HEK293 (cell line): Measurements from ENCODE around the gene SOWAHA.

ENCODE experiments used
- CTCF ChIA-PET: fragments of 350-600 bp; formaldehyde crosslinking; extraction: SDS; loops from one replicate; lab custom pipeline; 2021; ENCODE audit warnings: antibody characterized with exemption; lab: Yijun Ruan, JAX
- POLR2A ChIA-PET: fragments of 300-600 bp; formaldehyde crosslinking; extraction: SDS; loops from one replicate; lab custom pipeline; 2020; ENCODE audit warnings: antibody characterized with exemption, inconsistent platforms; lab: Yijun Ruan, JAX
- H3K27ac ChIP-seq: fragments of 200-500 bp; sonication (Bioruptor generic); 2 replicates; pipeline ENCODE4 v1.5.1; 2014; ENCODE audit warnings: low read depth, low read length, control low read depth, inconsistent platforms; ENCODE audit errors: extremely low read depth
- H3K36me3 ChIP-seq, 2 experiments: fragments of 200-500 bp in 1 of 2; sonication (Bioruptor generic) in 1 of 2; 1 replicate in 1 of 2; 2 replicates in 1 of 2; pipeline ENCODE4 v1.5.1; 2014 to 2017; ENCODE audit warnings: inconsistent platforms in 2 of 2, low read length in 2 of 2; ENCODE audit not compliant: control insufficient read depth in 2 of 2, insufficient read depth in 1 of 2
- H3K4me1 ChIP-seq: fragments of 200-500 bp; sonication (Bioruptor generic); 2 replicates; pipeline ENCODE4 v1.5.1; 2014; ENCODE audit warnings: mild to moderate bottlenecking, low read length, inconsistent platforms; ENCODE audit not compliant: control insufficient read depth, insufficient read depth
- H3K4me3 ChIP-seq: 2 replicates; pipeline ENCODE4 v1.5.1; 2011; ENCODE audit warnings: low read depth, mild to moderate bottlenecking, control low read depth, low read length, moderate library complexity
- H3K9me3 ChIP-seq: fragments of 200-500 bp; sonication (Bioruptor generic); 2 replicates; pipeline ENCODE4 v1.5.1; 2014; ENCODE audit warnings: low read depth, low read length, inconsistent platforms; ENCODE audit not compliant: control insufficient read depth, insufficient read depth
- GLIS1 ChIP-seq: fragments of 450-650 bp; formaldehyde crosslinking; IDR thresholded peaks from 2 replicates; pipeline ENCODE4 v1.5.1; 2016; ENCODE audit warnings: missing biosample characterization, missing genetic modification characterization
- SP3 ChIP-seq: fragments of 450-650 bp; formaldehyde crosslinking; IDR thresholded peaks from 2 replicates; pipeline ENCODE4 v1.5.1; 2016; ENCODE audit warnings: missing biosample characterization, missing genetic modification characterization
- ZBTB26 ChIP-seq: fragments of 450-650 bp; formaldehyde crosslinking; optimal IDR thresholded peaks from 2 replicates; pipeline ENCODE3; 2016; ENCODE audit warnings: missing biosample characterization, mild to moderate bottlenecking, missing genetic modification characterization
- ZBTB6 ChIP-seq: fragments of 450-650 bp; formaldehyde crosslinking; IDR thresholded peaks from 2 replicates; pipeline ENCODE4 v1.5.1; 2017; ENCODE audit warnings: missing biosample characterization, missing genetic modification characterization
- ZIC2 ChIP-seq: fragments of 450-650 bp; formaldehyde crosslinking; IDR thresholded peaks from 2 replicates; pipeline ENCODE4 v1.5.1; 2016; ENCODE audit warnings: missing biosample characterization, missing genetic modification characterization
- ZNF202 ChIP-seq: fragments of 450-650 bp; formaldehyde crosslinking; IDR thresholded peaks from 2 replicates; pipeline ENCODE4 v1.5.1; 2016; ENCODE audit warnings: missing biosample characterization, missing genetic modification characterization, borderline replicate concordance
- ZNF311 ChIP-seq: fragments of 450-650 bp; formaldehyde crosslinking; IDR thresholded peaks from 2 replicates; pipeline ENCODE4 v1.5.1; 2017; ENCODE audit warnings: missing biosample characterization, missing genetic modification characterization, borderline replicate concordance
- ZNF335 ChIP-seq: fragments of 450-650 bp; formaldehyde crosslinking; conservative IDR thresholded peaks from 2 replicates; pipeline ENCODE4 v1.5.1; 2016; ENCODE audit warnings: missing biosample characterization, missing genetic modification characterization
- ZNF404 ChIP-seq: fragments of 450-650 bp; formaldehyde crosslinking; IDR thresholded peaks from 2 replicates; pipeline ENCODE4 v1.5.1; 2017; ENCODE audit warnings: missing biosample characterization, missing genetic modification characterization
- ZNF433 ChIP-seq: fragments of 450-650 bp; formaldehyde crosslinking; IDR thresholded peaks from 2 replicates; pipeline ENCODE4 v1.5.1; 2016; ENCODE audit warnings: missing biosample characterization, missing genetic modification characterization, low read depth
- ZNF513 ChIP-seq: fragments of 450-650 bp; IDR thresholded peaks from 2 replicates; pipeline ENCODE4 v1.5.1; 2018; ENCODE audit warnings: missing biosample characterization, missing genetic modification characterization
- ZNF610 ChIP-seq: fragments of 450-650 bp; formaldehyde crosslinking; IDR thresholded peaks from 2 replicates; pipeline ENCODE4 v1.5.1; 2016; ENCODE audit warnings: missing biosample characterization, missing genetic modification characterization, borderline replicate concordance
- ZNF707 ChIP-seq: fragments of 450-650 bp; formaldehyde crosslinking; IDR thresholded peaks from 2 replicates; pipeline ENCODE4 v1.5.1; 2016; ENCODE audit warnings: missing biosample characterization, missing genetic modification characterization
- ZSCAN5A ChIP-seq: fragments of 450-650 bp; formaldehyde crosslinking; IDR thresholded peaks from 2 replicates; pipeline ENCODE4 v1.5.1; 2016; ENCODE audit warnings: missing biosample characterization, missing genetic modification characterization

The SOWAHA gene

GRCh38 chr5:132770476-132771159 is 42.5 kb upstream of the SOWAHA start:
- Histone ChIP-seq H3K4me3 (no peak overlapping the region), H3K36me3 (peaks cover 0 to 10% of the 10 kb centered on the region in 2 experiments; a peak in 1 of 3 replicates), H3K4me1 (no peaks in the 10 kb centered on the region)
- TF ChIP-seq ZNF311 (tag by site-specific recombination): no peak
- TF ChIP-seq GLIS1 (tag by site-specific recombination): 0 out of 2 replicates have a peak, but pooled peaks have one; percentile 11
- TF ChIP-seq ZIC2 (tag by site-specific recombination): peak; percentile 56
- TF ChIP-seq ZNF707 (tag by site-specific recombination): peak; percentile 66; the same call in 1 of the 2 replicates
- TF ChIP-seq, all 188 proteins: peak for 3
- Histone ChIP-seq H3K27ac (no peak overlapping the region), H3K9me3 (no peaks in the 10 kb centered on the region)
- ChIA-PET POLR2A (no interaction called here), CTCF (interaction anchor here (0.7 kb wide), 1 partner anchor 23 kb away, joined by 3 read pairs; the partner anchor contains the start of gene CCNI2)

- TF ChIP-seq ZBTB6 (tag by site-specific recombination) (peak; percentile 12; the same call in 1 of the 2 replicates), ZBTB26 (tag by site-specific recombination) (no peak), GLIS1 (tag by site-specific recombination) (peak; percentile 37; the same call in 1 of the 2 replicates)
- TF ChIP-seq, all 188 proteins: peak for 2
- H3K9me3 ChIP-seq: no peaks in the 10 kb centered on the region
- CTCF ChIA-PET: interaction anchor here (0.6 kb wide), 2 partner anchors 17 to 49 kb away, joined by 3 read pairs; no protein-coding TSS in a partner anchor
- H3K4me3 ChIP-seq: no peak overlapping the region
- peaks cover 0 to 8% of the 10 kb centered on the region in 2 experiments; a peak in 1 of 3 replicates for H3K36me3 ChIP-seq
- no peak overlapping the region for H3K27ac ChIP-seq
- POLR2A ChIA-PET: interaction anchor here (2.1 kb wide), 1 partner anchor 34 kb away, joined by 6 read pairs; the partner anchor contains the start of gene KIF3A
- H3K4me1 ChIP-seq: no peaks in the 10 kb centered on the region
Observed at GRCh38 chr5:132771503-132771998, 41.6 kb upstream of the SOWAHA start.

GRCh38 chr5:132772291-132773070 is 40.6 kb upstream of the SOWAHA start:
- TF ChIP-seq ZNF335 (tag by site-specific recombination): no peak
- TF ChIP-seq SP3 (tag by site-specific recombination): no peak
- TF ChIP-seq ZNF433 (tag by site-specific recombination): no peak
- TF ChIP-seq ZNF610 (tag by site-specific recombination): no peak
- TF ChIP-seq ZSCAN5A (tag by site-specific recombination): no peak
- TF ChIP-seq ZNF404 (tag by site-specific recombination): no peak
- no peak for TF ChIP-seq ZNF513 (tag by site-specific recombination)
- no peak for TF ChIP-seq ZBTB6 (tag by site-specific recombination)
- TF ChIP-seq ZNF202 (tag by site-specific recombination): no peak
- peaks cover 0 to 8% of the 10 kb centered on the region in 2 experiments; a peak in 1 of 3 replicates for H3K36me3 ChIP-seq
- H3K27ac ChIP-seq: no peak overlapping the region
- CTCF ChIA-PET: no interaction called here
- H3K4me1 ChIP-seq: no peaks in the 10 kb centered on the region
- no peak overlapping the region for H3K4me3 ChIP-seq
- no peaks in the 10 kb centered on the region for H3K9me3 ChIP-seq
- POLR2A ChIA-PET: interaction anchor here (2.1 kb wide), 1 partner anchor 35 kb away, joined by 6 read pairs; the partner anchor contains the start of gene KIF3A
